Suprapubic skin (tissue), 4 donors: ENCODE measurements around the gene DNAH14. TPM values are rescaled to one million over a fixed set of nuclear protein-coding genes. Genes with fewer than 3 reads are reported as not detected.
"Not testable (repeated sequence)": the region's sequence is repeated elsewhere in the genome, so short reads cannot be mapped to it uniquely, and the experiment has no call there.

ENCODE experiments used
- DNase-seq, 2 donors: peaks; one replicate each; pipeline ENCODE4 v3.0.0-alpha.2; 2019; ENCODE audit warnings: low spot score in 2 of 2
- H3K27ac ChIP-seq: fragments of 200-600 bp; sonication (generic); one replicate; pipeline ENCODE4 v1.5.1; 2019
- H3K27me3 ChIP-seq: fragments of 200-600 bp; sonication (generic); one replicate; pipeline ENCODE4 v1.5.1; 2019
- H3K36me3 ChIP-seq: fragments of 200-600 bp; sonication (generic); one replicate; pipeline ENCODE4 v1.5.1; 2019
- H3K4me1 ChIP-seq: fragments of 200-600 bp; sonication (generic); one replicate; pipeline ENCODE4 v1.5.1; 2019
- H3K4me3 ChIP-seq: fragments of 200-600 bp; sonication (generic); one replicate; pipeline ENCODE4 v1.5.1; 2019; ENCODE audit warnings: mild to moderate bottlenecking
- H3K9me3 ChIP-seq: fragments of 200-600 bp; sonication (generic); one replicate; pipeline ENCODE4 v1.5.1; 2019
- EP300 ChIP-seq: sonication (generic); formaldehyde crosslinking; IDR thresholded peaks from one replicate; pipeline ENCODE4 v1.6.1; 2017; ENCODE audit warnings: antibody characterized with exemption
- POLR2A ChIP-seq, 2 donors: fragments of 450-650 bp; IDR thresholded peaks; one replicate each; pipeline ENCODE4 v1.6.1; 2017; ENCODE audit warnings: antibody characterized with exemption in 2 of 2, mild to moderate bottlenecking in 2 of 2, moderate library complexity in 2 of 2
- POLR2AphosphoS5 ChIP-seq, 3 donors: sonication (generic); formaldehyde crosslinking; IDR thresholded peaks; one replicate each; pipeline ENCODE4 v1.6.1; 2017; ENCODE audit warnings: antibody characterized with exemption in 3 of 3
- WGBS: methylation state at CpG from one replicate; pipeline ENCODE4 v1.1.5; 2018; 5-methylcytosine and 5-hydroxymethylcytosine counted together
- total RNA-seq, 4 donors: library from RNA; depleted of rRNA; stranded (reverse); fragments of >200 nt; gene quantifications; one replicate each; pipeline ENCODE4 v1.1.0, GENCODE V29; 2016
- TF ChIP-seq, protein P1 (sequence below), 2 donors: fragments of 200-600 bp in 1 of 2; fragments of 450-650 bp in 1 of 2; sonication (generic) in 1 of 2; IDR thresholded peaks; one replicate each; pipeline ENCODE4 v1.5.1; 2016 to 2019; ENCODE audit warnings: antibody characterized with exemption in 2 of 2, mild to moderate bottlenecking in 1 of 2, moderate library complexity in 1 of 2

The DNAH14 gene
- total RNA-seq, 4 donors from 2014 or later = 4.2 to 6.2 (median 5.4) TPM

DNA sequence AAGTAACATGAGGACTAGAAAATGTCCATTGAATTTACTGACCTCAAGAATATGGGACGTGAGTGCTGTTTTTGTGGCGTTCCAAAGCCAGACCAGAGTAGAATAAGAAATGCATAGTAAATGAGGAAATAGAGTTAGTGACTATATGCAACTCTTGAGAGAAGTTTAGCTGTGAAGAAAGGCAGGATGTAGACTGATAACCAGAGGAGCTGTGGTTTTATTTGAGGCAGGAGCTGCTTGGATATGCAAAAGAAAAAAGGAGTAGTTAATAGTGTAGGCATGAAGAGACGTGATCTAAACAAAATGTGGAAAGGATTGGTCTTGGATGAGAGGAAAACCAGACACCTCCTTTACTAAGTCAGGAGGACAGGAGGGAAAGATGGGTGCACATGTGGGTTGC, 28.2 kb downstream of the DNAH14 start:
- no peak for DNase-seq
- 75% methylated on average over 3 of the region's 3 CpGs for WGBS

DNA sequence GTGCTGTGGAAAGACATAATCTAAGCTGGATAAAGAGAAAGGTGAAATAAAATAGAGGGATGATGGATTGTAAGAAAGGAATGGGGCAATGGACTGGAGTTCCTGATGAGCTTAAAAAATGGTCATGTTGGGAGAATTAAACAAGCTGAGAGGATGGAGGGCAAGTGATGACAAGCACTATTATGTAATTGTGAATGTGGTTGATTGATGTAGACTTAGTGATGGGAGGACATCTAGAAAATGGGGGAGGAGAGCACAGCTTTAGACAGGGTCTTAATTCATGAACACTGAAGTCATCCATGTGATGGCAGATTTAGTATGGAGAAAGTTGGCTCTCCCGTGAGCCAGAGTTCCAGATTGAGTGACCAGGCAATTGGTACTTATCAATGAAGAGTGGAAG, 29.0 kb downstream of the DNAH14 start:
- Histone ChIP-seq H3K4me1 (no peaks in the 10 kb centered on the region), H3K4me3 (no peak overlapping the region), H3K27ac (no peak overlapping the region), H3K9me3 (no peaks in the 10 kb centered on the region), H3K27me3 (no peaks in the 10 kb centered on the region), H3K36me3 (no peaks in the 10 kb centered on the region)
- WGBS = 81% methylated on average over 1 of the region's 1 CpG
- no peak for TF ChIP-seq POLR2AphosphoS5 (IDR thresholded peaks at IDR 0.05)
- TF ChIP-seq, protein P1, sequence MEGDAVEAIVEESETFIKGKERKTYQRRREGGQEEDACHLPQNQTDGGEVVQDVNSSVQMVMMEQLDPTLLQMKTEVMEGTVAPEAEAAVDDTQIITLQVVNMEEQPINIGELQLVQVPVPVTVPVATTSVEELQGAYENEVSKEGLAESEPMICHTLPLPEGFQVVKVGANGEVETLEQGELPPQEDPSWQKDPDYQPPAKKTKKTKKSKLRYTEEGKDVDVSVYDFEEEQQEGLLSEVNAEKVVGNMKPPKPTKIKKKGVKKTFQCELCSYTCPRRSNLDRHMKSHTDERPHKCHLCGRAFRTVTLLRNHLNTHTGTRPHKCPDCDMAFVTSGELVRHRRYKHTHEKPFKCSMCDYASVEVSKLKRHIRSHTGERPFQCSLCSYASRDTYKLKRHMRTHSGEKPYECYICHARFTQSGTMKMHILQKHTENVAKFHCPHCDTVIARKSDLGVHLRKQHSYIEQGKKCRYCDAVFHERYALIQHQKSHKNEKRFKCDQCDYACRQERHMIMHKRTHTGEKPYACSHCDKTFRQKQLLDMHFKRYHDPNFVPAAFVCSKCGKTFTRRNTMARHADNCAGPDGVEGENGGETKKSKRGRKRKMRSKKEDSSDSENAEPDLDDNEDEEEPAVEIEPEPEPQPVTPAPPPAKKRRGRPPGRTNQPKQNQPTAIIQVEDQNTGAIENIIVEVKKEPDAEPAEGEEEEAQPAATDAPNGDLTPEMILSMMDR (IDR thresholded peaks at IDR 0.05) = no peak
- TF ChIP-seq EP300 = no peak
- TF ChIP-seq POLR2A (IDR thresholded peaks at IDR 0.05) = no peak
- no peak for DNase-seq

More for the DNA sequence above, 28.2 kb downstream of the DNAH14 start:
- H3K4me1 ChIP-seq = no peaks in the 10 kb centered on the region
- H3K9me3 ChIP-seq = no peaks in the 10 kb centered on the region
- no peak overlapping the region for H3K4me3 ChIP-seq
- H3K27ac ChIP-seq = no peak overlapping the region
- TF ChIP-seq POLR2AphosphoS5 (IDR thresholded peaks at IDR 0.05) (no peak), POLR2A (IDR thresholded peaks at IDR 0.05) (no peak), EP300 (no peak)
- TF ChIP-seq, protein P1 (IDR thresholded peaks at IDR 0.05) = no peak
- H3K36me3 ChIP-seq = no peaks in the 10 kb centered on the region
- H3K27me3 ChIP-seq = no peaks in the 10 kb centered on the region

DNA sequence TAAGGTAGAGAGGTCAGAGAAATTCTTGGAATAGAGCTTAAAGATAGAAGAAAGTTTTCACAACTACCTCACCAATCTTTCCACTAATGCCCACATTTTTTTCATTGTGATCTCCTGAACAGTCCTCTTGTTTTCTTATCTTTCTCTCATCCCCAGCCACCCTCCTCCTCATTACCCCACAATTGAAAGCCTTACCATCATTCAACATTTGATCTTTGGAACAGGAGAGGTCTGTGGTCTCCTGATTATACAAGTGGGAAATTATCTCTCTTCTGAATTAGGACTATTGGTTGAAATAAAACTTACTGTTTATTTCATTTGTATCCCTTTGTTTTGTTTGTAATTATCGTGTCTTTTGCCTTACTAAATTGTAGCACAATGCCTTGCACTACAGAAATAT, 29.6 kb downstream of the DNAH14 start:
- H3K27me3 ChIP-seq = no peaks in the 10 kb centered on the region
- no peak for TF ChIP-seq POLR2A (IDR thresholded peaks at IDR 0.05)
- TF ChIP-seq, protein P1 (IDR thresholded peaks at IDR 0.05) = no peak
- no peak for TF ChIP-seq POLR2AphosphoS5 (IDR thresholded peaks at IDR 0.05)
- TF ChIP-seq EP300 = no peak
- WGBS = 45% methylated on average over 1 of the region's 1 CpG

DNA sequence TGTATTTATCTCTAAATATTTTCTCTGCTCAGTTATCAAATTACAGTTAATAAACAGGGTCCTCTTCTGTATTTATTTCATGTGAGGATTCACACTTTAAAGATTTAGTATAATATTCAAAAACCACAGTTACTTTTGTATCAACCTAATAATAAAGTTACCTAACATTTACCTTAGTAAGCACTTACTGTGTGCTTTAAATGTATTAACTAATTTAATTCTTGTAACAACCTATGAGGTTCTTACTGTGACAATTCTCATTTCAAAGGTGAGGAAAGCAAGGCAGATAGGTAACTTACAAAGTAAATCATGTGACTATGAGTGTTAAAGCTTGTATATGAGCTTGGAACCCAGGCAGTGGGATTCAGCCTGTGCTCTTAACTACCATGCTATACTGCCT, 30.2 kb downstream of the DNAH14 start:
- H3K9me3 ChIP-seq = no peaks in the 10 kb centered on the region
- no peak for TF ChIP-seq POLR2A (IDR thresholded peaks at IDR 0.05)
- TF ChIP-seq, protein P1 (IDR thresholded peaks at IDR 0.05) = no peak
- TF ChIP-seq POLR2AphosphoS5 (IDR thresholded peaks at IDR 0.05) = no peak
- TF ChIP-seq EP300 = no peak
- H3K36me3 ChIP-seq = no peaks in the 10 kb centered on the region
- no peak overlapping the region for H3K4me3 ChIP-seq
- DNase-seq = no peak
- H3K27ac ChIP-seq = no peak overlapping the region
- no peaks in the 10 kb centered on the region for H3K4me1 ChIP-seq
- H3K27me3 ChIP-seq = no peaks in the 10 kb centered on the region

More for the DNA sequence above, 29.6 kb downstream of the DNAH14 start:
- DNase-seq = no peak
- no peaks in the 10 kb centered on the region for H3K4me1 ChIP-seq
- H3K4me3 ChIP-seq = no peak overlapping the region
- H3K9me3 ChIP-seq = no peaks in the 10 kb centered on the region
- no peak overlapping the region for H3K27ac ChIP-seq
- H3K36me3 ChIP-seq = no peaks in the 10 kb centered on the region

DNA sequence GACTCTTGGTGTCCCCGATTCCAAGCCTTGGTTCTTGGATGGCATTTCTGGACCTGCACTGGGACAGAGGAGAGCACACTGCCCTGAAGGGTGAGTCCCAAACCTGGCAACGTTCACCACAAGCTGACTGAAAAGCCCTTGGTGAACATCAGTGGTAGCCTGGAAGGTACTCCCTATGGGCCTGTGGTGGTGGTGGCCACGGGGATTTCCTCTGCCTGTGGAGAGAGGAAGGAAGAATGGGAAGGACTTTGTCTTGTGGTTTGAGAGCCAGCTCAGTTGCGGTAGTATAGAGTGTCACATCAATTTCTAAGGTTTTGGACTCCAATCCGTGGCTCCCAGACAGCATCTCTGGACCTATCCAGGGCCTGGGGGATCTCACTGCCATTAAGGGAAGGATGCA, 50.7 kb downstream of the DNAH14 start:
- H3K4me1 ChIP-seq = no peaks in the 10 kb centered on the region
- peaks cover 3% of the 10 kb centered on the region for H3K9me3 ChIP-seq
- H3K27me3 ChIP-seq = no peaks in the 10 kb centered on the region
- no peak for TF ChIP-seq POLR2AphosphoS5 (IDR thresholded peaks at IDR 0.05)
- no peak for TF ChIP-seq POLR2A (IDR thresholded peaks at IDR 0.05)
- no peak overlapping the region for H3K4me3 ChIP-seq
- H3K36me3 ChIP-seq = no peaks in the 10 kb centered on the region
- DNase-seq = no peak
- H3K27ac ChIP-seq = no peak overlapping the region
- WGBS = 86% methylated on average over 4 of the region's 5 CpGs

DNA sequence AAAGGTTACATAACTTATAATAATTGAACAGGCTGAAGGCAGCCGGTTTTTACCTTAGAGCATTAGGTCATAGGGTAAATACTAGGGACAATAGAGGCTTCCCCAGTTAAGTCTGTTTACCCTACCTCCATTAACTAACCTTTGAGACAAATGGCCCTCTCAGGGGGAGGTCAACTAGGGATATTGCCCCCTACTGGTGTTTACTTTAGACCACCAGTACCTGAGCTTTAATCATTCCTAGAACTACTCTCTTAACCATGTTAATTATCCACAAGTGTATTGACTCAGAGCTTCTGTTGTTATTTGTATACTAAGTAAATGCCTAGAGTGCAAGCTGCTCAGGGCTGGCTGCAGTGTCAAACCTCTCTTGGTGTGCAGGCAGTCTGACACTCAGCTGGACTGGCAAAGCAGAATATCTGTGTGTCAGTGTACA, 52.5 kb downstream of the DNAH14 start:
- H3K27ac ChIP-seq, H3K9me3 ChIP-seq, H3K27me3 ChIP-seq, H3K4me1 ChIP-seq, H3K4me3 ChIP-seq, DNase-seq, H3K36me3 ChIP-seq: not testable (repeated sequence)
- WGBS = 46% methylated on average over 1 of the region's 1 CpG
